K562 (cell line): Measurements from ENCODE around the gene MAGI1. TPM values are rescaled to one million over a fixed set of nuclear protein-coding genes. Genes with fewer than 3 reads are reported as not detected.

Experiments used
- REST ChIP-seq, 2 experiments: fragments of 450-650 bp; formaldehyde crosslinking in 1 of 2; IDR thresholded peaks; 2 replicates each; pipeline versions ENCODE4 v1.4.0 to v1.6.1; 2014 to 2020; ENCODE audit warnings: mild to moderate bottlenecking in 2 of 2, borderline replicate concordance in 1 of 2, low read depth in 1 of 2
- polyA plus RNA-seq, 8 experiments: library from polyadenylated mRNA; depleted of rRNA in 4 of 8; stranded (reverse) in 5 of 8; unstranded in 3 of 8; fragments of >200 nt; fragmentation: Nextera tagmentation in 2 of 8; fragmentation: Illumina TruSeq in 1 of 8; extraction: Ambion mirVana in 2 of 8; extraction: Trizol in 1 of 8; gene quantifications; 2 replicates each; pipeline versions ENCODE4 v1.2.1 to v1.2.3, GENCODE V29; 2011 to 2014; ENCODE audit warnings: inconsistent platforms in 1 of 8, missing spikeins in 1 of 8
- total RNA-seq, 7 experiments: library from RNA; depleted of rRNA in 6 of 7; stranded (reverse); fragments of >200 nt in 6 of 7; fragmentation: Illumina TruSeq in 2 of 7; extraction: Trizol in 2 of 7; gene quantifications; 2 replicates each; pipeline versions ENCODE4 v1.2.1 to v1.2.3, GENCODE V29; 2011 to 2021; ENCODE audit warnings: low replicate concordance in 1 of 7

MAGI1 gene
- total and polyA plus RNA-seq, 9 of the 15 experiments (the other 6 are each of a cell fraction or from before 2014, with no cell fraction given): 7.8 to 59.4 (median 43.2) TPM

DNA sequence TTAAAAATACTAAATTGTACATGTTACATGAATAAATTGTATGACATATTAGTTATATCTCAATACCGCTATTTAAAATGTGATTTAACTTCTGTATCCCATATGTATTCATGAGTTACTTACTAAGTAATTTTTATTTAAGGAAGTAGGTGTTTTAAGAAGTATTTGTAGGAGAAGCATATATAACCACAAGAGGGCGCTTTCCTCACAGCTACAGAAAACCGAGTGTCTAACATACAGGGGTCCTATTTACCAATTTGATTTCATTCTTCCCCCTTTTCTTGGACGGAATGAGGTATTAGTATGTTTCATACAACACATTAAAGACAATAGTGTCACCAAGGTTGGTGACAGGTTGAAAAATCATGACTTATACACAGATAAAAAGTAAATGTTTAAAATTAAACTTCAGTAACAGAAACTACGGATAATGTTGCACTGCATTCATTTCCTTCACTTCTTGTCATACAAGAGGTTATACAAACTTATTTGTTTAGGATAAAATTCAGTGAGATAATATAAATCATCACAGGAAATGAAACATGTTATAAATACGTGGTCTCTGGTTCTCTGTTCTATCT lies 253.6 kb downstream of the MAGI1 start (continued):
- TF ChIP-seq REST (IDR thresholded peaks at IDR 0.05; ENCODE audit: borderline replicate concordance) (peak; percentile 37; the same call in 1 of the 2 replicates), REST (CRISPR knock-in tag; IDR thresholded peaks at IDR 0.05; ENCODE audit: low read depth) (no peak)
